Nucleus accumbens (tissue), 56 donors: Measurements from ENCODE around the gene NEGR1.

ENCODE experiments used
- DNase-seq, 56 donors: peaks; one replicate each; lab custom pipeline; 2025; lab: John Stamatoyannopoulos, UW

The NEGR1 gene

DNA sequence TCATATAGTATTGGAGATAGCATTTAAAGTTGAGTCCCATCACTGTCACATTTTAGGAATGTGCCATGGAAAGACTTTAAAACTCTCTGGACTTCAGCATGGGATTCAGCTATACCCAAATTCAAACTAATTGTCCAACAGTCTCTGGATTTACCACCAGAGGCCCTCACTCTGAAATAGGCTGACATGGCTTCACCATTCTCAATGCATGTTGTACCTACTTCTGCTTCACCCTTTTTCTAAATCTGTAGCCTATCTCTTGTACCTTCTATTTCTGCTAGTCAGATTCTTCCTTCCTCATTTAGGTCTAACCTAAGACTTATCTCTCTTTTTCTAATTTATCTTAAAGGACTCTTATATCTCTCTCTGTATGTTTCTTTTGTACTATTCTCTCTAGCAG lies 688.8 kb downstream of the NEGR1 start:
- DNase-seq, result no peak

DNA sequence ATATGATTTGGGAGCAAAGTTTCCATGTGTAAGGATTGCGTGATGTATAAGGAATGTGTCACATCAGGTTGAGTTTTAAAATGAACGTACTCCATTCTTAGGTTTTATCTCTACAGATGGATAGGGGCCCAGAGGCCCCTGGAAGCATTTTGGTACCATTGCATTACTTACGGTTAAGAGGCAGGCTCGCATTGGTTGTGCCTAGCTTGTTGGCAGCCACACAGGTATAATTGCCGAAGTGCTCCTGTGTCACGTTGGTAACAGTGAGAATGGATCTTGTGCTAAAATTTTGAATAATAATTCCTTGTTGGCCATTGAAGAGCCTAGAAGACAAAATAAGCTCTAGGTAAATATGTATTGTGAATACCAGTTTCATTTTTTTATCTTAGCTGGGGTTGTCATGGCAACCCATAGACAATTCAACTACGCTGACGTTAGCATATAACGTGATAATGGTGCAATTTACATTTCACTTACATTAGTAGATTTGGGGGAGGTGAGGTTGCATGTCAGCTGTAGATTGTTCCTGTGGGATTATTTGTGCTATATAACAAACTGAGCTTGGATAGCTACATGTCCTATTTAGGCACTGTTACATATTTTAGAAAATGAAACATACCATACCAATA lies 689.6 kb downstream of the NEGR1 start:
- DNase-seq, result no peak

DNA sequence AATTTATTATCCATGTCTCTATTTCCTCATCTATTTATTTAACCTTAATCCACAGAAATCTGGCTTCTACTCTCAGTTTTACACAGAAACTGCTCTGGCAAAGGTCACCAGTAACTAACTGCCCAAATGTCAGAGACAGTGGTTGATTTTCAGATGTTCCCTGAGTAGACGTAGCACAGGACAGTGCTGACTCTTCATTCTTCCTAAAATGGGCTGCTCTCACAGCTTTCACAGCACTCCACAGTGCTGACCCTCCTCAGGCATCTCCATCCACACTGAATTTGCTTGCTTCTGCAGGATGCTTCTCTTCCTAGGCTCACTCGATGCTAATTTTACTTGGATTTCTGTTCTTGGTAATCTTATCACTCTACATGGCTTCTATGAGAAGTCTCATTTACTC lies 693.3 kb downstream of the NEGR1 start:
- no peak for DNase-seq

DNA sequence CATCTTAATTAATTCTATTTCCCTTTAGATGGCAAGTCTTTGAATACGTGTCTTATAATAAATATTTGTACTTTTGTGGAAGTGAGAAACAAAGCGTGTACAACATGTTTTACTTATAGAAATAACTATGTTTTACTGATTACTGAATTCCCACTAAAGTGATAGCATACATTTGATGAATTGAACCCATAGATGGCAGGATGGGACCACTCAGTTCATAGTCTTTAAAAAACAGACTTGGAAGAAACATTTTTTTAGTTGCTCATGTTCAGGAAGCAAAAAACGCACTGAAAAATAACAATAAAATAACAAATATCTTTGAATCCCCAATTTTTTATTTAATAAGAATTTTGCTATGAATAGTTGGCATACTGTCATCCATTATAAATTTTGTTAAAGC lies 694.4 kb downstream of the NEGR1 start:
- peak in 4 of 56 donors; percentile 1 to 4 (median 2) for DNase-seq

DNA sequence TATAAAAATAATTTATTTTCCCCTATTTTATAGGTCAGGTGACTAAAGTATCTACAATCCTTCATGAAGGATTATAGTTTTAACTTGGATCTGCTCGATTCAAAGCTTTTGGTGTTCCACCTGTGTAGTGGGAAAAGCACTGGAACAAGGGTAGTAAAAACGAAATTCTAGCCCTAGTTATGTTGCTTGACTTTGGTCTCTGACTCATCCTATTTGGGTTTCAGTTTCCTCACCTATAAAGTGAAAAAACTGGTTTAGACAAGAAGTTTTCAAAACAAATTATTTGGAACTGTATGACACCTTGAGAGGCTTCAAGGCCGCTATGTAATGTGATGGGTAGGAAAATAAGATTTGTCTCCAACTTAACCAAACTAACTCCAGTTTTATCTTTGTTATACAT lies 696.3 kb downstream of the NEGR1 start:
- no peak for DNase-seq

DNA sequence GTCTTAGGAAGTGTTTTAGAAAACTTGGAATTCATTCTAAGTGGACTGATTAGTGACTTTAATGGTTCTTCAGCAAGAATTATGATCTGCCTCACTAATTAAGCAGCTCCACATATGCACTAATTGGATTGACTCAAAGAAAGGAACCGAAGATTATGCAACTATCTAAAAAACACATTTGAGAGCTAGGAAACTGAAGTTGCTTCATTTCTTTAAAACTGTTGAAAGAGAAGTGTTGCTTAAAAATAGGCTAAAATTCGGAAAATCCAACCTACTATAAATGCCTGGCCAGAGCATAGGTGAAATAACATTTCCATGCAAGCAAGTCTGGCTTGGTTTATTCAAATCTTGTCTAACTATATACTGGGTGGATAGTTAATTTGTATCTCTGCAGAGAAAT lies 698.6 kb downstream of the NEGR1 start:
- DNase-seq, result no peak

DNA sequence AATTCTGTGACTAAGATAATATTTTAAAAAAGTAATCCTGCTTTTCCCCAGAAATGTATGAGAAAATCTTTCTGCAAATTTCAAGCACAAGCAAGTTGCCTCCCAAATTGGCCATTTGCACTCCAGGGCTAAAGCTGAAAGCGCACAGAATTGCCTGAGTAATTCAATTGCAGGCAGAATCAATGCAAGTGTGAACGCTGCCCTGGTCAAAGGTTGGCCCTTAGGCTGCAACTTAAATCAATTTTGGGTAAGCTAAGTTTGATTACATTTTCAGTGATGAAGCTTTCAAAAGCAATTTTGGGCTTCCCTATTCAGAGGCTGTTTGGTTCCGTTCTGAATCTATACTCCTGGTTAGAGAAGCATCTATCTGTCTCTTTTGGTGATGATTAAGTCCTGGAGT lies 699.7 kb downstream of the NEGR1 start:
- no peak for DNase-seq

DNA sequence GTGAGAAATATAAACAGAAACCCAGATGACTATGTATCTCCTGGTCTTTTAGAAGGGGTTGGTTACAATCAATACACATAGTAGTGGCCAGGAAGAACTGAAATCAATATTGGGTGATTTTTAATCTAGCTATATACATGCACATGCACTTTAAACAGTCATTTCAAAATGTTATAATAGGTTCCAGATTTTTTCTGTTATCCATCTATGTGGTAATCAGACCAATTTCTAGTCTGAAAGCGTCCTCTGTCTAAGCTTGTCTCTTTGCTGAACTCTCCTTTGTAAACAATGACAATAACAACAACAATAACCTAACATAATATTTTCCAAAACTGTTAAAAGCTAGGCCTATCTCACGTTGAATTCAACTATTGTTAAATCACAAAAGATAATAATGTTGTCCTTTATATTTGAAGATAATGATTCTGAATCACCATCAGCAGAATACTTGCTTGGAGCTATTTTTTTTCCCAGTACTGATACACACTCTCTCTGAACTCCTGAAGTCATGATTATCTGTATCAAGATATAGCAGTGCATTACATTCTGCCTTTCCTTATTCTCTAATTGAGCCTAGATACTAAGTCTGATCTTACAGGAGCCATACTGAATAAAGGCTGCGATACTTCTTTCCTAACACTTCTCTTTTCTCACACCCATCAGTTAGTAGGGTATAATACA lies 704.7 kb downstream of the NEGR1 start:
- DNase-seq, result no peak

DNA sequence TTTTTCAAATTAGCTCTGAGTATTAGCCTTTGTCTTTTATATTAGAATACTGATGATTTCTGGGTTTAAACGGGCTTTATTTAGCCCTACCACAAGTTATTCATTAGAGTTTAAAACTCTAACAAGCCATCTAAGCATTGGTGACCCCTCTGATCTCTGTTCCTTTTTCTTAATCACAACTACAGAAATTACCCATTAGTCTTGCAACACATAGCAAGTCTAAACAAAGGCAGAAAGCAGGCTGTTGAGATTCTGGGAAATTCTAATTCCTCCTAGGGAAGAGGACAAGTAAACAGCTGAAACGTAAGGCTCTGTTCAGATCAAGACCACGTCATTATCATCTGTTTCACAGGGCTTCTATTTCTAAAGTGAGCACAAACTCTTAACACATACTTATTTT lies 710.3 kb downstream of the NEGR1 start:
- DNase-seq, result no peak

DNA sequence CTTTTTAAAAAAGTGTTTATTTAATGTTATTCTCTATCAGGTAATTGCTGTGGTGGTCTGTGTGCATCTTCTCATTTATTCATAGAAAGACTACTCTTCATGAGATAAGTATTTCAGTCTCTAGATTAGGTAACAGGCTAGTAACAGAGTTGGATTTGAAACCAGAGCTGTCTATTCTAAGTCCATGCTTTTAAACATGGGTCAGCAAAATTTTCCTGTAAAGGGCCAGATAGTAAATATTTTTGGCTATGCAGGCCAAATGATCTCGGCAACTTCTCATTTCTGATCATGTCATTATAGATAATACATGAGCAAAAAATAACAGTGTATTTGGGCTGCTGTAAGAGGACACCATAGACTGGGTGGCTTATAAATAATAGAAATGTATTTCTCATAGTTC lies 715.9 kb downstream of the NEGR1 start:
- DNase-seq, result no peak

DNA sequence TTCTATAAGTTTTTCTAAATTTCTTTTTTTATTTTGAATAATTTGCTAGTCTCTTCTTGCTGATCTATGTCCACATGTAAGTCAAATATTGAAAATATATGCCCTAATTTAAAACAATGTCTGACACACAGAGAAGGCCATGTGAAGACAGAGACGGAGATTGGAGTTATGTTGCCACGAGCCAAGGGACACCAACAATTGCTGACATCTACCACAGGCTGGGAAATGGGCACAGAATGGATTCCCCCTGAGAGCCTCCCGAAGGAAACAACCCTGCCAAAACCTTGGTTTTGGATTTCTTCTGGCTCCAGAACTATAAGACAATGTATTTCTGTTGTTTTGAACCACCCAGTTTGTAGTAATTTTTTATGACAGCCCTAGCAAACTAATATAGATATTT lies 716.5 kb downstream of the NEGR1 start:
- DNase-seq, result no peak

DNA sequence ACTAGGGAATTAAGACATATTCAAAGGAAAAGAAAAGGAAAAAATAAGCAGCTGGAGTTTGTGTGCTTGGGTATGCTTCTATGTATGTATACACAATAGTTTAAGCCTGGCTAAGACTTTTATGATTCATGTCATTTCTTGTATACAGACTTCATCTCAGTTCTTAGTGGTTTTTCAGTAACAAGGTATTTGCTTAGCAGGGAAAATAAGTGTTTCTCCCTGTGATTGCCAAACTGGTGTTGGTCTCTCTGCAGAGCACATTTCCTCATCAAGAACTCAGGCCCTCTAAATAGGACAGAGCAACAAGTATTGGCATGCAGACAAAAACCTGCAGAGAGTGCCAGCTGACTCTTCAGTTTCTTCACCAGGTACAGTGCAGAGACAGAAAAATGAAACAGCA lies 717.1 kb downstream of the NEGR1 start:
- no peak for DNase-seq

DNA sequence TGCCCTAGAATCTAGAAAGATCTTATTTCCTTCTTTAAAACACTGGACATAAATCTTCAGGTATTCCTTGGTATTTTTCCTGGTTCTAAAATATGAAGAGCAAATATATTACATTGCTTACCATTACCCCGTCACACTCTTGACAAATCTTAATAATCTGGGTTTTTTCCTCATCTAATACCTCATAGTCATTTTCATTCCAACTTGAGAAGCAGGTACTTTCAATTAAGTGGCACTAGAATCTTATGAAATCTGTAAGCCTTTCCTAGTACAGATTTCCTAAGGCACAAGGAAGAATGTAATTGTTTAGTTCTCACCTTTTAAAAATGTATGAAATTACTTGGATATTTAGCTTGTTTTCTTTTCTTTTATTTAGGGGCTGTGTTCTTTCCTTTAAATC lies 720.0 kb downstream of the NEGR1 start:
- no peak for DNase-seq

DNA sequence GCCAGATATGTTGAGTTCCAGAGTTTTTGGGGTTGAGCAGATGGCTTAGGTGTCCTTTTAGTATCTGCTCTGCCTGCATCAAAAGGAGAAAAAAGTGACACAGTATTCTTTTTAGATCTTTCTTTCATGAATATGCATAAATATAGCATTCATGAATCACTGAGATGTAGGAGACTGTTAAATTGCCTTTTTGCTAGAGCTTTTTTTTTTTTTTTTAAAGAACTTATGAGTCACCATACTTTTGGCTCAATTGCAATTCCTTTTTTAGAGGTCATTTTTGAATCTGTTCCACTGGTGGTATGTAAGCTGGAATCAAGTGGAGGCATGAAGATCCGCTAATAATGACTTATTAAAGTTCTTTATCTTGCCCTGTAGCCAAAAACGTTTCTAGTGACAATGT lies 720.6 kb downstream of the NEGR1 start:
- DNase-seq, result no peak

DNA sequence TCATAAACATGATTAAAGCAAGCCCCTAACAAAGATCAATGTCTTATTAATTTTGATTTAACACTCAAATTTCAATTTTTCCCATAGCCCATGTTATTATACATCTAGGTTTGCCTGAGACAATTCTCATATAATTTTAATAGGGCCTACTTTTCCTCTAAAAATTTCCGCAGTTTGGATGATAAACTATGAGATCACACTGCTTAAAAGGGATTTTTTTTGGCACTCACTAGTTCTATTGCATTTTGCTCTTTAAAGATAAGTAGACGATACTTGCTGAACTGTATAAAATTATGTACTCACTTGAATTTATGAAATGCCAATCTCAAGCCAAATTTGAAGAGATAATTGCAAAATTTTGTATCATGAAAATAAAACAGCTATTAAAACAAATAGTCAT lies 721.1 kb downstream of the NEGR1 start:
- DNase-seq, result no peak

DNA sequence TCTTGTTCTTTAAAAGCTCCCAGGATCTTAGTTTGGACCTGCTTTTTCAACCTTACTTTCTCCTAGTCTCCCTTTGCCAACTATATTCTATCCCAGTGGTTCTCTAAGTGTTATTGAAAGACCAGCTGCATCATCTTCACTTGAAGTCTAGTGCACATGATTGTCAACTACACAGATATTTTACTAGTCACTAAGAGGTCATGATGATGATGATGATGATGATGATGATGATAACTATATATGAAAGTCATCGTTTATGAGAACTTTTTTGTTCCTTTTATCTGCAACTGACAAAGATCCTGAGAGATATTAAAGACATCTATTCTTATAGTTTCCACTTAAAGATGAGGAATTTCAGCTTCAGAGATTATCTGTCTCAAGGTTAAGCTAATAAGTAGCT lies 722.5 kb downstream of the NEGR1 start:
- DNase-seq, result no peak

DNA sequence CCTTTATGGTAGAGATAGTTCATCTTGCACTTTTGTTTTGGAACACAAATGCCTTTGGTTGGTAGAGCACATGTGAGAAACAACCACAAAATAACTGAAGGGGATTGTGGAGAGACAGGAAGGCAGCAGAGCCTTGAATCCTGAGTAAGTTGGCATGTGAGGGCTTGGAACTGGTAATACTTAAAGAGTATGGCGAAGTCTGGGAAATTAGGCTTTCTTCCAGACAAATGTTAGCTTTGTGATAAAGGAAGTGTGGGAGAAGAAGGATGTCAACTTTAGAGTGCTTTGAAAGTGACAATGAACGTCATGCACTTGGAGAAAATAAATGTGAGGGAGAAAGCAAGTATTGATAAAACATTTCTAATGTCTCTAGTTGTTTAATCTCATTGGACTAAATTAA lies 725.2 kb downstream of the NEGR1 start:
- DNase-seq, result no peak

DNA sequence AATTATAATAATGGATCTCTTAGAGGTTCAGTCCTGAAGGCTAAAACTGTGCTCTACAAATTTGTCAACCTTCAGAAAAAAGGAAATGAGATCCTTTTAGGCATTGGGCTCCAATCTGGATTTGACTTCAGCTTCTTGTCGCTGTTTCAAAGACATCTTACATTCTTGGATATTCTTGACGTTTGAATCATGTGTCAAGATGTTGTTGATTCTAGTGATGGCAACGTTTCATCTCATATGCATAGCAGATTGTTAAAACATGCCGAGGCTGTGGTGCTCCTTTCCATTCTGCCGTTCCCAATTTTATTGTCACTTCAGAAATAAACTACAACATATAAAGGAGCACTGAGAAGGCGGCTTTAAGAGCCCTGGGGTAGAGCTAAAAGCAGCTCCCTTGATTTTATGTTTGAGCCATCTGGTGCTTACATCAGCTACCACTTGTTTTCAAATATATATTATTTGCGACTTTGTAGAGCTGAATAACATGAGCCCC lies 733.9 kb downstream of the NEGR1 start:
- DNase-seq, result no peak

DNA sequence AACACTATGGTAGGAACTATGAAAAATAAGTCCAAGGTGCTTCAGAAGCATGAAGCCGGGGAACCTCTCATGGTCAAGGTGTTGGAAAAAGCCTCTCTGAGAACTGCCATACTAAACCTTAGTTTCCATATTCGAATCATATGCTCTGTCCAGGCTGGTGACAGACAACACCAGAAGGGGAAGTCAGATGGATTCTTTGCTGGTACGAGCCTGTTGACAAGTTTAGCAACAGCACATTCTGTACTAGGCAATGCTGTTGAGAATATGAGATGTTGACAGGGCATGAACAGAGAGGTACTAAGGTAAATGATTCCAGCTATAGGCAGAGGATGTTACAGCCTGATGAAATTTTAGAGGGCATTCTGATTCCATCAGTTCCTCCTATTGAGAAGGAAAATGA lies 740.2 kb downstream of the NEGR1 start:
- no peak for DNase-seq

DNA sequence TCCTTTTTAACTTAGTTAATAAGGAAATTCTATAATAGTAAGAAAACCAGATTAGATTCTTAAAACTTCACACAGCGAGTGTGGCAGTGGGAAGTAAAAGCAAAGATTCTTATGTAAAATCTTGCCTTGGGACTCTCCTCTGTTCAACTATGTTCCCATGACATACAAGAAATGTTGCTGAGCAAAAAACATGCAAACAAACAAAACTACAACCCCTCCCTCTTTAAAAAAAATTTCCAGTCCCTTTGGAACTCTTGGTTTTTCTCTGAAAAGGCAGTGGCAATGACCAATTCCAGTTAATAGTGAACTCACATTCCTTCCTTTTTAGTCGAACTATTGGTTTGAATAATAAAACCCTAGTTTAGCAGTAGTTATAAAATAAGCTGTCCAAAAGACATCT lies 748.4 kb downstream of the NEGR1 start:
- no peak for DNase-seq

DNA sequence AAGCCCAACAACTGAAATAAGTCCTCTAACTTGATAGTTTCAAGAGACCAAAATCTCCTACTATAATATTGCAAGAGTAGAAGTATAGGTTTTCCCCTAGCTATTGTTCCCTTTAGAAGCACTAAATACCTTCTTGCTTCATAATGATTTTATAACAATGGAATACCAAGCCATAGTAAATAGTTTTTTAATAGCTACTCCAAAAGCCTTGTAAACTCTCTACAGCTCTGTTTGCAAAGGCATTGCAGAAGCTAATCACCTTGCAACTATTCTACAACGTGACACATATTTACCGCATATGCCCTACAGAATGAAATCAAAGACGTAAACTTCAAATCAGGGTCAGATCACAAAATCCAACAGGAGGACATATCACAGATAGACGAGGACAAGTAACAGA lies 750.0 kb downstream of the NEGR1 start:
- DNase-seq, result no peak

DNA sequence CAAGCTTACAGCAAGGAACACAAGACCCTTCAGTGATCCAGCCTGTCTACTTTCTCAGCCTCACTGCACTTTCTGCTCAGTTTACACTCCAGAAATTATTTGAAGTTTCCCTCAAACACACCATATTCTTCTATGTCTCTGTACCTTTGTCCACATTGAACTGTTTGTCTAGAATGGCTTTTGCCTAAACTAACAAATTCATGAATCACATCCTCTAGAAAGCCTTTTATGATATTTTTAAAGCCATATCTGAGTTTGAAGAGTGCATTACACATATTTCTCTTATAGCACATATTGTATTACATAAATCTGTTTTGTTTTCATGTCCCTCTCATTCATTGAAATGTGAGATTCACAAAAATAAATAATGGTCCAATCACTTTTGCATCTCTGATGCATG lies 755.5 kb downstream of the NEGR1 start:
- DNase-seq, result no peak

DNA sequence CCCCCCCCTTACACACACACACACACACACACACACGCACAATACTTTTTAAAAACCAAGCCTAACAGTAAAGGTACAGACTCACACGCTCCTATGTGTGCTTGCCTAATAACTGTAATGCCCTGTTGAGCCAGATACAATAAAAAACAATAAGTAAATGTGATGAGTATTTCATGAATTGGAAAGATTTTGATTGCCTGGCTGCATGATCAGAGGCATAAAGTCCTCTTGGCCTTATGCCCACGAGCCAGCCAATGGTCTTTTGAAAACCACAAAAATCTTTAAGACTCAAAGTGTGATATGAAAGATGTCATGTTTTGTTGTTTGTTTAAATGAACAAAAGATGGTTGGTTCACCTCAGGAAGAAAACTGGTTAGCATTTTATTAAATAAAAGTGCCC lies 759.6 kb downstream of the NEGR1 start:
- no peak for DNase-seq
